H1 (cell line): ENCODE results near the gene RBM43. TPM values are rescaled to one million over a fixed set of nuclear protein-coding genes. Genes with fewer than 3 reads are reported as not detected.

Experiments used
- CTCF ChIA-PET: fragments of 300-600 bp; sonication (Branson Sonifier 250); formaldehyde crosslinking; loops from one replicate; lab custom pipeline; 2021; ENCODE audit not compliant: partially characterized antibody; lab: Charles Lee
- POLR2A ChIA-PET: fragments of 300-600 bp; sonication (Branson Sonifier 250); formaldehyde crosslinking; loops from one replicate; lab custom pipeline; 2021; ENCODE audit warnings: inconsistent platforms; ENCODE audit not compliant: partially characterized antibody; lab: Charles Lee
- DNase-seq, 2 experiments: peaks; one replicate each; pipeline versions ENCODE4 v3.0.0 to v3.0.0-alpha.2; 2010 to 2022; ENCODE audit warnings: low spot score in 2 of 2, low read depth in 1 of 2, mixed read lengths in 1 of 2
- FAIRE-seq: peaks from 2 replicates; lab custom pipeline; 2011; peaks lifted over from hg19 to GRCh38; lab: Jason Lieb, UNC
- H2AFZ ChIP-seq: 2 replicates; pipeline ENCODE4 v1.8.1; 2012; ENCODE audit warnings: low read length, inconsistent platforms
- H2AK5ac ChIP-seq: 2 replicates; pipeline ENCODE4 v1.6.1; 2013; ENCODE audit warnings: low read depth, low read length
- H2BK120ac ChIP-seq: replicated peaks from 2 replicates; pipeline ENCODE3; 2013; ENCODE audit warnings: low read depth, low read length, inconsistent platforms
- H2BK12ac ChIP-seq: 2 replicates; pipeline ENCODE4 v1.6.1; 2013; ENCODE audit warnings: low read depth, low read length
- H2BK15ac ChIP-seq: 2 replicates; pipeline ENCODE4 v1.6.1; 2013; ENCODE audit warnings: low read length
- H2BK20ac ChIP-seq: 2 replicates; pipeline ENCODE4 v1.6.1; 2013; ENCODE audit warnings: low read length
- H2BK5ac ChIP-seq: 2 replicates; pipeline ENCODE4 v1.6.1; 2013; ENCODE audit warnings: low read depth, low read length
- H3K14ac ChIP-seq: 2 replicates; pipeline ENCODE4 v1.6.1; 2013; ENCODE audit warnings: inconsistent platforms; ENCODE audit not compliant: insufficient read length
- H3K18ac ChIP-seq: 2 replicates; pipeline ENCODE4 v1.6.1; 2013; ENCODE audit warnings: low read length; ENCODE audit errors: extremely low read depth
- H3K23ac ChIP-seq: 2 replicates; pipeline ENCODE4 v1.6.1; 2013; ENCODE audit warnings: inconsistent platforms; ENCODE audit not compliant: insufficient read length
- H3K23me2 ChIP-seq: 2 replicates; pipeline ENCODE4 v1.6.1; 2013; ENCODE audit warnings: low read depth, low read length
- H3K27ac ChIP-seq: 2 replicates; pipeline ENCODE4 v1.6.1; 2011; ENCODE audit warnings: low read depth, low read length, inconsistent platforms
- H3K27me3 ChIP-seq, 4 experiments: replicated peaks in 1 of 4; 1 replicate in 1 of 4; 2 replicates in 3 of 4; pipeline versions ENCODE4 v1.6.1 to v1.8.1; 2011 to 2013; ENCODE audit warnings: low read length in 3 of 4, mild to moderate bottlenecking in 3 of 4, inconsistent platforms in 2 of 4, mixed read lengths in 2 of 4, moderate library complexity in 1 of 4; ENCODE audit not compliant: control insufficient read depth in 3 of 4, insufficient read depth in 3 of 4; ENCODE audit errors: extremely low read depth in 1 of 4
- H3K36me3 ChIP-seq, 4 experiments: 2 replicates each; pipeline versions ENCODE4 v1.6.1 to v1.8.1; 2011 to 2013; ENCODE audit warnings: mild to moderate bottlenecking in 4 of 4, low read length in 3 of 4, moderate library complexity in 2 of 4, control low read depth in 1 of 4, inconsistent platforms in 1 of 4; ENCODE audit not compliant: insufficient read depth in 4 of 4, control insufficient read depth in 2 of 4
- H3K4ac ChIP-seq: replicated peaks from 2 replicates; pipeline ENCODE3; 2013; ENCODE audit warnings: low read length, low read depth, mixed read lengths, inconsistent platforms; ENCODE audit not compliant: insufficient read length
- H3K4me1 ChIP-seq, 4 experiments: replicated peaks in 1 of 4; 1 replicate in 1 of 4; 2 replicates in 3 of 4; pipeline versions ENCODE4 v1.6.1 to v1.8.1; 2011 to 2013; ENCODE audit warnings: low read length in 3 of 4, inconsistent platforms in 2 of 4, mixed read lengths in 1 of 4; ENCODE audit not compliant: insufficient read depth in 4 of 4, control insufficient read depth in 3 of 4
- H3K4me2 ChIP-seq, 2 experiments: 2 replicates each; pipeline versions ENCODE4 v1.6.1 to v1.8.1; 2011 to 2013; ENCODE audit warnings: low read depth in 2 of 2, low read length in 2 of 2, control low read depth in 1 of 2, inconsistent platforms in 1 of 2, mild to moderate bottlenecking in 1 of 2; ENCODE audit not compliant: insufficient read depth in 1 of 2
- H3K4me3 ChIP-seq, 4 experiments: fragments of 200-600, 300-600 bp in 1 of 4; sonication (generic), shearing (Covaris generic), sonication (Bioruptor Twin) in 1 of 4; 2 replicates each; pipeline versions ENCODE4 v1.5.1 to v1.8.1; 2011 to 2016; ENCODE audit warnings: low read length in 4 of 4, low read depth in 3 of 4, control low read depth in 2 of 4, inconsistent platforms in 2 of 4, mild to moderate bottlenecking in 2 of 4, mixed read lengths in 1 of 4, moderate library complexity in 1 of 4; ENCODE audit not compliant: insufficient read depth in 2 of 4; ENCODE audit errors: extremely low read depth in 1 of 4
- H3K56ac ChIP-seq: replicated peaks from 2 replicates; pipeline ENCODE3; 2013; ENCODE audit warnings: low read depth, mild to moderate bottlenecking, mixed read lengths, low read length, inconsistent platforms; ENCODE audit not compliant: insufficient read length
- H3K79me1 ChIP-seq: 2 replicates; pipeline ENCODE4 v1.6.1; 2013; ENCODE audit warnings: low read depth, low read length, control low read depth
- H3K79me2 ChIP-seq, 2 experiments: 2 replicates each; pipeline versions ENCODE4 v1.6.1 to v1.8.1; 2012 to 2013; ENCODE audit warnings: low read length in 2 of 2, mild to moderate bottlenecking in 2 of 2, inconsistent platforms in 1 of 2; ENCODE audit not compliant: insufficient read depth in 2 of 2, control insufficient read depth in 1 of 2
- H3K9ac ChIP-seq, 4 experiments: replicated peaks in 1 of 4; 1 replicate in 1 of 4; 2 replicates in 3 of 4; pipeline versions ENCODE4 v1.6.1 to v1.8.1; 2011 to 2013; ENCODE audit warnings: low read depth in 3 of 4, low read length in 3 of 4, control low read depth in 2 of 4, mild to moderate bottlenecking in 2 of 4, moderate library complexity in 2 of 4, inconsistent platforms in 1 of 4; ENCODE audit errors: extremely low read depth in 1 of 4
- H3K9me3 ChIP-seq, 2 experiments: 2 replicates each; pipeline versions ENCODE4 v1.6.1 to v1.8.1; 2012 to 2013; ENCODE audit warnings: mild to moderate bottlenecking in 2 of 2, moderate library complexity in 2 of 2, control low read depth in 1 of 2, inconsistent platforms in 1 of 2, low read depth in 1 of 2, low read length in 1 of 2, mixed read lengths in 1 of 2; ENCODE audit not compliant: insufficient read depth in 2 of 2
- H4K20me1 ChIP-seq, 2 experiments: replicated peaks in 1 of 2; 2 replicates each; pipeline versions ENCODE3 to v1.8.1; 2011 to 2013; ENCODE audit warnings: inconsistent platforms in 2 of 2, low read length in 2 of 2, mild to moderate bottlenecking in 1 of 2; ENCODE audit not compliant: insufficient read depth in 2 of 2, control insufficient read depth in 1 of 2
- H4K5ac ChIP-seq: 2 replicates; pipeline ENCODE4 v1.6.1; 2013; ENCODE audit warnings: low read length, low read depth, mixed read lengths, inconsistent platforms; ENCODE audit not compliant: insufficient read length
- H4K8ac ChIP-seq: 2 replicates; pipeline ENCODE4 v1.8.0; 2013; ENCODE audit warnings: mild to moderate bottlenecking, moderate library complexity, low read length, inconsistent platforms; ENCODE audit not compliant: insufficient read depth; ENCODE audit errors: extremely low read depth
- H4K91ac ChIP-seq: replicated peaks from 2 replicates; pipeline ENCODE3; 2013; ENCODE audit warnings: low read length, mixed read lengths, inconsistent platforms; ENCODE audit not compliant: insufficient read length
- BRCA1 ChIP-seq: IDR thresholded peaks from 2 replicates; pipeline ENCODE4 v1.6.1; 2012; ENCODE audit warnings: low read depth, low read length, improper control_type of control experiment
- CHD2 ChIP-seq: IDR thresholded peaks from 2 replicates; pipeline ENCODE4 v1.6.1; 2012; ENCODE audit warnings: low read length, improper control_type of control experiment
- CTBP2 ChIP-seq: IDR thresholded peaks from 2 replicates; pipeline ENCODE4 v1.7.0; 2011; ENCODE audit warnings: borderline replicate concordance, mild to moderate bottlenecking, moderate library complexity, mixed read lengths, low read length; ENCODE audit not compliant: insufficient read depth, insufficient read length
- EZH2 ChIP-seq: fragments of 200-600 bp; sonication (generic); IDR thresholded peaks from 2 replicates; pipeline ENCODE4 v1.7.1; 2012; ENCODE audit warnings: low read depth, mild to moderate bottlenecking, moderate library complexity, low read length, inconsistent platforms; ENCODE audit not compliant: severe bottlenecking
- KDM4A ChIP-seq: IDR thresholded peaks from one replicate; pipeline ENCODE4 v1.7.1; 2012; ENCODE audit warnings: low read depth, mild to moderate bottlenecking, moderate library complexity, low read length, inconsistent platforms; ENCODE audit not compliant: severe bottlenecking
- NRF1 ChIP-seq: IDR thresholded peaks from 2 replicates; pipeline ENCODE4 v1.6.1; 2011; ENCODE audit warnings: mild to moderate bottlenecking, low read depth, low read length, improper control_type of control experiment
- SAP30 ChIP-seq: fragments of 300-600 bp; sonication (generic); IDR thresholded peaks from 2 replicates; pipeline ENCODE4 v1.7.1; 2012; ENCODE audit warnings: low read length, moderate library complexity, mild to moderate bottlenecking, inconsistent platforms; ENCODE audit not compliant: insufficient read depth, insufficient replicate concordance
- SIX5 ChIP-seq: IDR thresholded peaks from 2 replicates; pipeline ENCODE4 v1.6.1; 2011; ENCODE audit warnings: mild to moderate bottlenecking, low read depth, low read length
- SP4 ChIP-seq: IDR thresholded peaks from 2 replicates; pipeline ENCODE4 v1.6.1; 2012; ENCODE audit warnings: low read length, inconsistent platforms
- TEAD4 ChIP-seq: IDR thresholded peaks from 2 replicates; pipeline ENCODE4 v1.6.1; 2012; ENCODE audit warnings: low read depth, low read length, inconsistent platforms, mixed read lengths
- ZNF274 ChIP-seq: IDR thresholded peaks from 2 replicates; pipeline ENCODE4 v1.7.0; 2012; ENCODE audit warnings: low read length, borderline replicate concordance; ENCODE audit errors: extremely low read depth
- polyA plus RNA-seq, 7 experiments: library from polyadenylated mRNA; depleted of rRNA in 3 of 7; stranded (reverse) in 5 of 7; unstranded in 2 of 7; fragments of >200 nt in 5 of 7; fragments of 200-250 nt in 2 of 7; gene quantifications; 1 replicate in 5 of 7; 2 replicates in 1 of 7; 4 replicates in 1 of 7; pipeline versions ENCODE4 v1.2.1 to v1.2.3, GENCODE V29; 2011 to 2013; ENCODE audit warnings: missing spikeins in 2 of 7, mixed read lengths in 2 of 7
- total RNA-seq: library from RNA; stranded (reverse); fragmentation: NEBNext Ultra II Directional; extraction: Animal tissue kit (Norgen Biotek cat#: 25700); gene quantifications from 2 replicates; pipeline ENCODE4 v1.2.1, GENCODE V29; 2021

RBM43 gene
- total and polyA plus RNA-seq, 2 of the 8 experiments (the other 6 are each of a cell fraction or from before 2014, with no cell fraction given), result 1.7 to 2.0 TPM

DNA sequence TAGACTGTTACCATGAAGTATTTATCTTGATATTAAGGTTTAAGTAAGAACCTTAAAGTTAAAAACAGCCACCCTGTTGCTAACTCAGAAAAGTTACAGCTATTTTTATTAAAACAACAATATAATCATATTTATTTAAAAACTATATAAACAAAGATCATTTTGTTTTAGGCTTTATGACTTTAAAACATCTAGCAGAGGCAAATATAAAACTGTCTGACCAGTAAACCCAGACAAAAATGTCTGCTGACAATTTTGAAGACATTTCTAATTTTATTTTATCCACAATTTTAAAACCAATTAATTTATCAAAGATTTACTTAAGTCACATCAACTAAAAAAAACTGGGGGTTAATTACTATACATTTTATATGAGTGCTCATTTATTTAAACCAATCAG is 14.2 kb downstream of the RBM43 start:
- no peak overlapping the region for H3K4ac ChIP-seq
- DNase-seq, result no peak

More for the DNA sequence above, 14.2 kb downstream of the RBM43 start:
- Histone ChIP-seq H2AFZ (no peak overlapping the region), H3K4me3 (no peak overlapping the region), H4K20me1 (no peaks in the 10 kb centered on the region), H2BK20ac (no peak overlapping the region)
- FAIRE-seq, result no peak
- TF ChIP-seq CHD2 (no peak), SAP30 (no peak), CTBP2 (no peak), ZNF274 (no peak), TEAD4 (no peak), NRF1 (no peak), EZH2 (no peak), SIX5 (no peak), SP4 (no peak), KDM4A (no peak), BRCA1 (no peak)
- TF ChIP-seq, all 59 proteins: peak for 0
- Histone ChIP-seq H3K27ac (no peak overlapping the region), H3K14ac (no peak overlapping the region), H3K79me1 (no peaks in the 10 kb centered on the region), H3K9me3 (peaks cover 2 to 5% of the 10 kb centered on the region in 2 experiments; a peak in 2 of 4 replicates), H3K36me3 (peaks cover 0 to 8% (median 1%) of the 10 kb centered on the region in 4 experiments; a peak in 4 of 8 replicates), H3K27me3 (no peaks in the 10 kb centered on the region), H2BK5ac (no peak overlapping the region), H4K5ac (no peak overlapping the region), H3K4me1 (no peaks in the 10 kb centered on the region; a peak in 1 of 7 replicates), H4K91ac (no peak overlapping the region), H2BK120ac (no peak overlapping the region), H3K4me2 (no peak overlapping the region), H2AK5ac (no peak overlapping the region), H3K23ac (no peak overlapping the region), H4K8ac (no peak overlapping the region), H2BK12ac (no peak overlapping the region), H3K9ac (no peak overlapping the region), H3K56ac (no peak overlapping the region), H2BK15ac (no peak overlapping the region), H3K79me2 (no peaks in the 10 kb centered on the region), H3K18ac (no peak overlapping the region), H3K23me2 (no peaks in the 10 kb centered on the region)
- ChIA-PET POLR2A (interaction anchor here (1.9 kb wide), 1 partner anchor 14 kb away, joined by 4 read pairs; the partner anchor contains the start of gene RBM43), CTCF (interaction anchor here (0.9 to 1.0 kb wide), 2 partner anchors 9 to 23 kb away, joined by 3 to 7 read pairs; no protein-coding TSS in a partner anchor)
